ENCODE measurements around the gene MARS2.
"Not testable (repeated sequence)": the region's sequence is repeated elsewhere in the genome, so short reads cannot be mapped to it uniquely, and the experiment has no call there.

MARS2 gene

GRCh38 chr2:197705121-197705911 lies at the start of gene MARS2:
TSS of gene MARS2 (plus strand) at chr2:197705369. CDS start at chr2:197705406, 37 bp downstream.
- DNase-seq (ENCODE audit: low read depth, low spot score), result peak; percentile 84

GRCh38 chr2:197657562-197657961 lies 47.6 kb upstream of the MARS2 start:
- DNase-seq (ENCODE audit: low read depth, low spot score), result no peak

GRCh38 chr2:197661626-197662025 lies 43.5 kb upstream of the MARS2 start:
- DNase-seq (ENCODE audit: low read depth, low spot score), result no peak

- DNase-seq (ENCODE audit: low read depth, low spot score), result no peak
Measured at GRCh38 chr2:197666277-197666676, 38.9 kb upstream of the MARS2 start.

GRCh38 chr2:197668296-197668695 lies 36.9 kb upstream of the MARS2 start:
- no peak for DNase-seq (ENCODE audit: low read depth, low spot score)

- DNase-seq (ENCODE audit: low read depth, low spot score), result no peak
Measured at GRCh38 chr2:197669077-197669476, 36.1 kb upstream of the MARS2 start.

GRCh38 chr2:197672371-197672893 lies 32.7 kb upstream of the MARS2 start:
- no peak for DNase-seq (ENCODE audit: low read depth, low spot score)

- no peak for DNase-seq (ENCODE audit: low read depth, low spot score)
Measured at GRCh38 chr2:197673106-197673505, 32.1 kb upstream of the MARS2 start.

- no peak for DNase-seq (ENCODE audit: low read depth, low spot score)
Measured at GRCh38 chr2:197673606-197674005, 31.6 kb upstream of the MARS2 start.

- DNase-seq (ENCODE audit: low read depth, low spot score), result no peak
Measured at GRCh38 chr2:197674060-197674459, 31.1 kb upstream of the MARS2 start.

GRCh38 chr2:197674591-197674990 lies 30.6 kb upstream of the MARS2 start:
- no peak for DNase-seq (ENCODE audit: low read depth, low spot score)

- no peak for DNase-seq (ENCODE audit: low read depth, low spot score)
Measured at GRCh38 chr2:197675246-197675645, 29.9 kb upstream of the MARS2 start, which contains the start of gene RFTN2. TSS of gene RFTN2 (minus strand) at chr2:197675587. CDS start at chr2:197675458, 129 bp downstream.

- no peak for DNase-seq (ENCODE audit: low read depth, low spot score)
Measured at GRCh38 chr2:197675711-197676188, 29.4 kb upstream of the MARS2 start.

- no peak for DNase-seq (ENCODE audit: low read depth, low spot score)
Measured at GRCh38 chr2:197677056-197677455, 28.1 kb upstream of the MARS2 start.

GRCh38 chr2:197677483-197677882 lies 27.7 kb upstream of the MARS2 start:
- DNase-seq (ENCODE audit: low read depth, low spot score), result no peak

- DNase-seq (ENCODE audit: low read depth, low spot score), result not testable (repeated sequence)
Measured at GRCh38 chr2:197695206-197695605, 10.0 kb upstream of the MARS2 start.

GRCh38 chr2:197695971-197696370 lies 9.2 kb upstream of the MARS2 start:
- DNase-seq (ENCODE audit: low read depth, low spot score), result not testable (repeated sequence)

- DNase-seq (ENCODE audit: low read depth, low spot score), result not testable (repeated sequence)
Measured at GRCh38 chr2:197696571-197696970, 8.6 kb upstream of the MARS2 start.

- DNase-seq (ENCODE audit: low read depth, low spot score), result not testable (repeated sequence)
Measured at GRCh38 chr2:197699724-197700123, 5.4 kb upstream of the MARS2 start.

- DNase-seq (ENCODE audit: low read depth, low spot score), result no peak
Measured at GRCh38 chr2:197700960-197701359, 4.2 kb upstream of the MARS2 start.

GRCh38 chr2:197704434-197705120 lies 592 bp upstream of the MARS2 start:
- no peak for DNase-seq (ENCODE audit: low read depth, low spot score)
